GM12878 (cell line): ENCODE data around the gene RIPPLY2. TPM values are rescaled to one million over a fixed set of nuclear protein-coding genes. Genes with fewer than 3 reads are reported as not detected.

Experiments used
- ATAC-seq: fragments of 200-7000 bp; cut with Tn5 transposase; 3 replicates; pipeline ENCODE4 v1.9.1; 2020; ENCODE audit warnings: mild to moderate bottlenecking, moderate library complexity
- BruUV-seq: library from RNA; stranded (reverse); fragments of 400-500 nt; replicated peaks from 2 replicates; lab custom pipeline; 2021; lab: Mats Ljungman, UMichigan
- CTCF ChIA-PET: fragments of 300-600 bp; sonication (Branson Sonifier 250); formaldehyde crosslinking; extraction: SDS; loops from one replicate; lab custom pipeline; 2021; ENCODE audit warnings: inconsistent platforms; lab: Yijun Ruan, JAX
- POLR2A ChIA-PET: fragments of 350-600 bp; formaldehyde crosslinking; extraction: SDS; loops from one replicate; lab custom pipeline; 2021; ENCODE audit warnings: inconsistent platforms; lab: Charles Lee
- RAD21 ChIA-PET: fragments of 300-600 bp; sonication (Branson Sonifier 250); formaldehyde crosslinking; loops from one replicate; lab custom pipeline; 2023; ENCODE audit warnings: antibody characterized with exemption; ENCODE audit not compliant: unreplicated experiment; lab: Charles Lee
- SMC1A ChIA-PET: fragments of 300-600 bp; sonication (Branson Sonifier 250); formaldehyde crosslinking; loops from one replicate; lab custom pipeline; 2023; ENCODE audit not compliant: unreplicated experiment, uncharacterized antibody; lab: Charles Lee
- DNase-seq: peaks from one replicate; pipeline ENCODE4 v3.0.0-alpha.2; 2011; ENCODE audit warnings: low read depth, low spot score
- FAIRE-seq: peaks from 3 replicates; lab custom pipeline; 2011; peaks lifted over from hg19 to GRCh38; lab: Jason Lieb, UNC
- H2AFZ ChIP-seq: 2 replicates; pipeline ENCODE4 v1.6.0; 2011; ENCODE audit warnings: low read depth, low read length, control low read depth; ENCODE audit not compliant: control insufficient read depth
- H3K27ac ChIP-seq: 2 replicates; pipeline ENCODE4 v1.5.1; 2011; ENCODE audit warnings: control low read depth; ENCODE audit not compliant: control insufficient read depth, insufficient read depth
- H3K27me3 ChIP-seq, 2 experiments: replicated peaks in 1 of 2; 2 replicates each; pipeline versions ENCODE4 v1.6.0 to v1.6.1; 2011; ENCODE audit warnings: low read length in 1 of 2; ENCODE audit not compliant: control insufficient read depth in 2 of 2, insufficient read depth in 2 of 2
- H3K36me3 ChIP-seq, 2 experiments: 2 replicates each; pipeline ENCODE4 v1.5.1; 2011; ENCODE audit warnings: low read length in 1 of 2; ENCODE audit not compliant: control insufficient read depth in 2 of 2, insufficient read depth in 2 of 2
- H3K4me1 ChIP-seq: 2 replicates; pipeline ENCODE4 v1.6.1; 2011; ENCODE audit warnings: mild to moderate bottlenecking, low read length, moderate library complexity, mixed read lengths; ENCODE audit not compliant: control insufficient read depth, insufficient read depth
- H3K4me2 ChIP-seq: 2 replicates; pipeline ENCODE4 v1.6.0; 2011; ENCODE audit warnings: control low read depth; ENCODE audit not compliant: control insufficient read depth, insufficient read depth
- H3K4me3 ChIP-seq: fragments of 200-600 bp; sonication (generic); 2 replicates; pipeline ENCODE4 v1.5.1; 2016
- H3K79me2 ChIP-seq: 2 replicates; pipeline ENCODE4 v1.6.0; 2011; ENCODE audit warnings: low read length; ENCODE audit not compliant: control insufficient read depth, insufficient read depth
- H3K9ac ChIP-seq: 2 replicates; pipeline ENCODE4 v1.8.0; 2011; ENCODE audit warnings: low read length, control low read depth, mixed read lengths; ENCODE audit not compliant: control insufficient read depth, insufficient read depth
- H3K9me3 ChIP-seq: replicated peaks from 3 replicates; pipeline ENCODE4 v1.5.1; 2011; ENCODE audit warnings: mild to moderate bottlenecking, low read length; ENCODE audit not compliant: control insufficient read depth, insufficient read depth
- H4K20me1 ChIP-seq: 2 replicates; pipeline ENCODE4 v1.6.0; 2011; ENCODE audit not compliant: control insufficient read depth, insufficient read depth
- ASH2L ChIP-seq: fragments of 300-600, 200-600 bp; sonication (generic); IDR thresholded peaks from 2 replicates; pipeline ENCODE4 v1.6.1; 2017; ENCODE audit warnings: low read depth, mild to moderate bottlenecking, borderline replicate concordance
- CBFB ChIP-seq: IDR thresholded peaks from 2 replicates; pipeline ENCODE4 v1.6.1; 2016; ENCODE audit warnings: antibody characterized with exemption, low read depth
- CBX3 ChIP-seq: fragments of 200-600 bp; sonication (generic); IDR thresholded peaks from 2 replicates; pipeline ENCODE4 v1.6.1; 2016; ENCODE audit warnings: low read depth, borderline replicate concordance
- CBX5 ChIP-seq: sonication (generic); IDR thresholded peaks from 2 replicates; pipeline ENCODE4 v1.6.1; 2016; ENCODE audit warnings: low read depth, moderate library complexity, mild to moderate bottlenecking, inconsistent platforms
- GABPA ChIP-seq: IDR thresholded peaks from 2 replicates; pipeline ENCODE4 v1.6.1; 2014; ENCODE audit warnings: antibody characterized with exemption, low read depth, mild to moderate bottlenecking, inconsistent platforms
- HDGF ChIP-seq: fragments of 450-650 bp; IDR thresholded peaks from 2 replicates; pipeline ENCODE4 v1.6.1; 2016; ENCODE audit warnings: antibody characterized with exemption
- PKNOX1 ChIP-seq: fragments of 450-650 bp; IDR thresholded peaks from 2 replicates; pipeline ENCODE4 v1.6.1; 2016; ENCODE audit warnings: mild to moderate bottlenecking
- POLR2AphosphoS5 ChIP-seq: IDR thresholded peaks from 2 replicates; pipeline ENCODE4 v1.6.1; 2011; ENCODE audit warnings: mild to moderate bottlenecking, low read length, inconsistent platforms
- RBBP5 ChIP-seq: fragments of 200-600 bp; sonication (generic); conservative IDR thresholded peaks from 2 replicates; pipeline ENCODE4 v1.6.1; 2016
- RUNX3 ChIP-seq: IDR thresholded peaks from 2 replicates; pipeline ENCODE4 v1.6.1; 2012; ENCODE audit warnings: low read length, inconsistent platforms
- SMAD1 ChIP-seq: fragments of 450-650 bp; IDR thresholded peaks from 2 replicates; pipeline ENCODE4 v1.6.1; 2018; ENCODE audit warnings: mild to moderate bottlenecking, low read depth; ENCODE audit not compliant: partially characterized antibody
- SMARCA5 ChIP-seq: fragments of 450-650 bp; IDR thresholded peaks from 2 replicates; pipeline ENCODE4 v1.6.1; 2017; ENCODE audit warnings: mild to moderate bottlenecking
- SPI1 ChIP-seq: IDR thresholded peaks from 2 replicates; pipeline ENCODE4 v1.6.1; 2011; ENCODE audit warnings: low read depth, mild to moderate bottlenecking, low read length, moderate library complexity, borderline replicate concordance; ENCODE audit not compliant: insufficient read depth
- SREBF1 ChIP-seq: IDR thresholded peaks from 2 replicates; pipeline ENCODE4 v1.6.1; 2012; ENCODE audit warnings: mild to moderate bottlenecking, low read length
- USF2 ChIP-seq: IDR thresholded peaks from 2 replicates; pipeline ENCODE4 v1.6.1; 2011; ENCODE audit warnings: low read depth, low read length, improper control_type of control experiment, borderline replicate concordance
- ZNF384 ChIP-seq: IDR thresholded peaks from 2 replicates; pipeline ENCODE4 v1.6.1; 2012; ENCODE audit warnings: low read depth, mild to moderate bottlenecking, low read length, improper control_type of control experiment, borderline replicate concordance
- WGBS: methylation state at CpG from one replicate; pipeline ENCODE4 v1.1.6; 2016; ENCODE audit warnings: low lambda C conversion rate; ENCODE audit not compliant: insufficient replicate concordance, insufficient coverage; ENCODE audit errors: missing lambda C conversion rate; 5-methylcytosine and 5-hydroxymethylcytosine counted together
- in situ Hi-C: fragments of 300-500 bp; cut with MboI; formaldehyde crosslinking; loops from 9 replicates; pipeline ENCODE4 v1.14.3; 2018; ENCODE audit warnings: mixed read lengths
- intact Hi-C: fragments of 100-400 bp; cut with micrococcal nuclease; formaldehyde crosslinking; loops from one replicate; pipeline ENCODE4 v1.14.2; 2022; ENCODE audit not compliant: unreplicated experiment
- polyA plus RNA-seq, 11 experiments: library from polyadenylated mRNA; depleted of rRNA in 4 of 11; unstranded in 6 of 11; stranded (reverse) in 5 of 11; fragments of >200 nt; fragmentation: Nextera tagmentation in 4 of 11; fragmentation: Illumina TruSeq in 1 of 11; extraction: Ambion mirVana in 4 of 11; extraction: Trizol in 1 of 11; gene quantifications; 1 replicate in 1 of 11; 2 replicates in 10 of 11; pipeline versions ENCODE4 v1.2.1 to v1.2.3, GENCODE V29; 2011 to 2016; ENCODE audit warnings: inconsistent platforms in 2 of 11, missing spikeins in 2 of 11, low read depth in 1 of 11
- total RNA-seq, 4 experiments: library from RNA; depleted of rRNA in 3 of 4; stranded (reverse); fragments of >200 nt in 3 of 4; fragmentation: Illumina TruSeq in 1 of 4; extraction: Trizol in 1 of 4; gene quantifications; 2 replicates each; pipeline versions ENCODE4 v1.2.1 to v1.2.3, GENCODE V29; 2013 to 2021

Gene RIPPLY2
- total and polyA plus RNA-seq, 10 of the 15 experiments (the other 5 are each of a cell fraction or from before 2014, with no cell fraction given), result 0.09 to 0.51 (median 0.17) TPM; not detected in 7

DNA sequence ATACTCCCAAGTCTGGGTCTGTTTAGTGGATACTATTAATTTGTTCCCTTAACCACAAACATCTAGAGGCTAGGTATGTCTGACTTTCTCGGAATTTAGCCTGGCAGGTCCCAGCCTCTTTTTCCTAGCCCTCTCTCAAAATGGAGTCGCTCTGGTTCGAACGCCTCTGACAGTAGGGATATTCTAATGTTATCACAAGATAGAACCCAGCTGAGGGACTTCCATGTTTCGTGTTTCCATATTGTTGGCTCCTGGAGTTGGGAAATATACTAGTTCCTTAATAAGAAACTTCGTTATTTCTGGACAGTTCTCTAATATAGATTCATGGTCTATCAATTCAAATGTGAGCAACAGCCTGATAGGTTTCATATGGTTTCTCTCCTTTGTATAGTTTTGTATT lies 22.7 kb downstream of the RIPPLY2 start:
- H2AFZ ChIP-seq, result no peak overlapping the region
- H3K4me1 ChIP-seq, result no peaks in the 10 kb centered on the region
- no peaks in the 10 kb centered on the region for H4K20me1 ChIP-seq
- no peak overlapping the region for H3K27ac ChIP-seq
- BruUV-seq, result no TSS peak
- WGBS, result 98% methylated on average over 6 of the region's 6 CpGs
- H3K4me2 ChIP-seq, result no peak overlapping the region
- POLR2A ChIA-PET, result no interaction called here
- ATAC-seq (no peak), FAIRE-seq (no peak)
- no peak overlapping the region for H3K4me3 ChIP-seq
- no peaks in the 10 kb centered on the region; the same call in none of the 2 replicates for H3K79me2 ChIP-seq
- no peak overlapping the region for H3K9ac ChIP-seq
- intact Hi-C loops (no loop called here), in situ Hi-C loops (no loop called here)
- no peaks in the 10 kb centered on the region for H3K36me3 ChIP-seq
- TF ChIP-seq USF2 (no peak), GABPA (no peak), PKNOX1 (no peak), SPI1 (no peak), SMARCA5 (no peak), SREBF1 (no peak), HDGF (no peak), CBX3 (no peak), CBFB (no peak), CBX5 (no peak), RBBP5 (no peak), RUNX3 (no peak), SMAD1 (no peak), ASH2L (no peak), POLR2AphosphoS5 (no peak), ZNF384 (no peak)
- TF ChIP-seq, all 136 proteins: peak for 0
- SMC1A ChIA-PET, result no interaction called here
- H3K27me3 ChIP-seq, result no peaks in the 10 kb centered on the region
- CTCF ChIA-PET, result no interaction called here
- H3K9me3 ChIP-seq, result no peaks in the 10 kb centered on the region
- DNase-seq, result no peak
- RAD21 ChIA-PET, result no interaction called here
